ENCODE measurements around the gene SLC38A2.
A peak's percentile ranks its signal among the peaks of the same experiment; 100 is the strongest.

The SLC38A2 gene

DNA sequence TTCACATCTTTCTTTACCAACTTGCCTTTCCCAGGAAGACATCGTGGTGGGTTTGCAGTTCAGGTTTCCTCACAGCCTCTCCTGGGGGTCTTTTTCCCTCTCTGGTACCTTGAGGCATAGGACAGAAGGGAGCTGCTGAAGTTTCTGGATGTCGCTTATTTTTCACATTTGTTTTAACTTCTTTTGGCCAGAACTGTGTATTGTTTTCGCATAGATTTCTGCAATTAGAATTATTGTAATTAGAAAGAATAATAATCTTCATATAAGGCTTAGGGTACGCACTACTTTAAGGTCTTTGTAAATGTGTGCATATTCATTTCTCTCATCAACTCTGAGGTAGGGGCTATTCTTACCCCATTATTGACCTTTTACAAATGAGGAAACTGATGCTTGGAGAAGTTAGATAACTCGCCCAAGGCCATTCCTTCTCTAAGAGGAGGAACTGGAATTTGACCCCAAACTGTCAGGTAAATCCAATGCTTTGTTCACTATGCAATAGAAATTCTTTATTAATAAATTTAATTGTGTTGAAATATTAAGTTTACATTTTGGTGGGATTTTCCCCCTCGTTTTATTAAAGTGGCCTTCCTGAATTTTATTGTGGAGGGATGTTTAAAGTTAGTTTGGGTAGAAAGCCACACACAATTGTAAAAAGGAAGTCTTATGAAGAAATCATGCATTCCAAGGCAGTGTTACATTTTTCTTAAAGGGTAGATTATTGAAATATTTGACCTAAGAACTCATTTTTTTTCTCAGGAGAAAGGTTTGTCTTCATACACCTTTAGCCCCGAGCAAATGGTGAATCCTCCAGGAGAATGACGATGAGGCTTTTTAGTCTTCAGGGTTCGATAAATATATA, 12.1 kb upstream of the SLC38A2 start:
- no peak for TF ChIP-seq EZH2phosphoT487 (conservative IDR thresholded peaks at IDR 0.05; ENCODE audit: low read length)
- TF ChIP-seq, protein P1, sequence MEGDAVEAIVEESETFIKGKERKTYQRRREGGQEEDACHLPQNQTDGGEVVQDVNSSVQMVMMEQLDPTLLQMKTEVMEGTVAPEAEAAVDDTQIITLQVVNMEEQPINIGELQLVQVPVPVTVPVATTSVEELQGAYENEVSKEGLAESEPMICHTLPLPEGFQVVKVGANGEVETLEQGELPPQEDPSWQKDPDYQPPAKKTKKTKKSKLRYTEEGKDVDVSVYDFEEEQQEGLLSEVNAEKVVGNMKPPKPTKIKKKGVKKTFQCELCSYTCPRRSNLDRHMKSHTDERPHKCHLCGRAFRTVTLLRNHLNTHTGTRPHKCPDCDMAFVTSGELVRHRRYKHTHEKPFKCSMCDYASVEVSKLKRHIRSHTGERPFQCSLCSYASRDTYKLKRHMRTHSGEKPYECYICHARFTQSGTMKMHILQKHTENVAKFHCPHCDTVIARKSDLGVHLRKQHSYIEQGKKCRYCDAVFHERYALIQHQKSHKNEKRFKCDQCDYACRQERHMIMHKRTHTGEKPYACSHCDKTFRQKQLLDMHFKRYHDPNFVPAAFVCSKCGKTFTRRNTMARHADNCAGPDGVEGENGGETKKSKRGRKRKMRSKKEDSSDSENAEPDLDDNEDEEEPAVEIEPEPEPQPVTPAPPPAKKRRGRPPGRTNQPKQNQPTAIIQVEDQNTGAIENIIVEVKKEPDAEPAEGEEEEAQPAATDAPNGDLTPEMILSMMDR (IDR thresholded peaks at IDR 0.05; ENCODE audit: insufficient read depth, low read length, poor library complexity, severe bottlenecking) = no peak
- Histone ChIP-seq H3K36me3 (ENCODE audit: low read length) (no peaks in the 10 kb centered on the region), H3K79me2 (ENCODE audit: insufficient read depth, low read length) (no peaks in the 10 kb centered on the region), H3K9me2 (replicated peaks; ENCODE audit: insufficient read depth, low read length) (no peaks in the 10 kb centered on the region), H3K4me2 (ENCODE audit: low read depth, low read length, poor library complexity, severe bottlenecking) (peak overlapping the region; percentile 70), H3F3A (ENCODE audit: insufficient read depth) (peaks cover 38% of the 10 kb centered on the region), H3K4me3 (ENCODE audit: insufficient read depth, low read length, poor library complexity, severe bottlenecking) (no peak overlapping the region), H3K9ac (ENCODE audit: low read length) (no peak overlapping the region), H3K27me3 (ENCODE audit: low read length) (no peaks in the 10 kb centered on the region), H4K20me1 (ENCODE audit: low read depth, low read length) (no peaks in the 10 kb centered on the region), H3K9me3 (ENCODE audit: insufficient read depth, low read length) (no peaks in the 10 kb centered on the region), H2AFZ (ENCODE audit: low read depth, low read length, severe bottlenecking) (no peak overlapping the region), H3K27ac (ENCODE audit: low read depth, low read length) (no peak overlapping the region)

DNA sequence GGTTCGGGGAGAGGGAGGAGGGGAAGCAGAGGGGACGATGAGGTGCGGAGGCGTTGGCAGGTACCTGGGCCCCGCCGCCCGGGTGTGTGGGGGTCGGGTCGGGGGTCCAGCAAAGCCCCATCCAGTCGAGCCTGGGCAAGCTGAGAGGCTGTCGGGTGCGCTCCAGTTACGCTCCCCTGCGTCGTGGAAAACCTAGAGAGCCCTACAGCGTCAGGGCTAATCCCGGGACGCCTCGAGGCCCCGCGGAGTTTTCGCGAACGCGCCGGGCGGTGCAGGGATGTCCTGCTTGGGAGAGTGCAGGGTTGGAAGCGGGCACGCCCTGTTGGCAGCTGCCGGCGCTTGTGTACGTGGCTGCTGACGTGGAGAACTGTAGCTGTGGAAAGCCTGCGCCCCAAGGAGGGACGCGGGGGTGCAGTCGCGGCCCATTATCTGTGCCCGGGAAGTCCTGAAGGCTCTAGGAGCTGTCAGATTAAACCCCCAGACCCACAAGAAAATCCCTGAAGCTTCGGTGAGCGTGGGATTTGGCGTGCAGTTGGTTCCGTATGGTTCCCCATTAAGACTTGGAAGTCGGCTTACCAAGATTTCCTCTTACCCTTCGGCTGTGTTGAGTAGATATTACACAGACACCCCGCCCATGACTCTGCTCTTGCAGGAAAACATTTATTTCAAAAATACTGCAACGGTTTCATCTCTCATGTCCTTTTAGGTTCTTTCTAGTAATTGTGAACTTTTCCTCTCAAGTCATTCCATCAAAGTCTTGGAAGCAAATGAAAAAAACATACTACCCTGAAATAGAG, 11.3 kb upstream of the SLC38A2 start:
- no peaks in the 10 kb centered on the region for H4K20me1 ChIP-seq (ENCODE audit: low read depth, low read length)
- H2AFZ ChIP-seq (ENCODE audit: low read depth, low read length, severe bottlenecking) = peak overlapping the region; percentile 89
- no peaks in the 10 kb centered on the region for H3K9me2 ChIP-seq (replicated peaks; ENCODE audit: insufficient read depth, low read length)
- peaks cover 38% of the 10 kb centered on the region for H3F3A ChIP-seq (ENCODE audit: insufficient read depth)
- H3K9me3 ChIP-seq (ENCODE audit: insufficient read depth, low read length) = no peaks in the 10 kb centered on the region
- no peak overlapping the region for H3K27ac ChIP-seq (ENCODE audit: low read depth, low read length)
- no peaks in the 10 kb centered on the region for H3K36me3 ChIP-seq (ENCODE audit: low read length)
- H3K27me3 ChIP-seq (ENCODE audit: low read length) = no peaks in the 10 kb centered on the region
- H3K79me2 ChIP-seq (ENCODE audit: insufficient read depth, low read length) = no peaks in the 10 kb centered on the region
- peak overlapping the region; percentile 70 for H3K4me3 ChIP-seq (ENCODE audit: insufficient read depth, low read length, poor library complexity, severe bottlenecking)
- TF ChIP-seq EZH2phosphoT487 (conservative IDR thresholded peaks at IDR 0.05; ENCODE audit: low read length) = no peak
- TF ChIP-seq, protein P1 (IDR thresholded peaks at IDR 0.05; ENCODE audit: insufficient read depth, low read length, poor library complexity, severe bottlenecking) = no peak
- H3K4me2 ChIP-seq (ENCODE audit: low read depth, low read length, poor library complexity, severe bottlenecking) = peak overlapping the region; percentile 70
- peak overlapping the region; percentile 59 for H3K9ac ChIP-seq (ENCODE audit: low read length)

DNA sequence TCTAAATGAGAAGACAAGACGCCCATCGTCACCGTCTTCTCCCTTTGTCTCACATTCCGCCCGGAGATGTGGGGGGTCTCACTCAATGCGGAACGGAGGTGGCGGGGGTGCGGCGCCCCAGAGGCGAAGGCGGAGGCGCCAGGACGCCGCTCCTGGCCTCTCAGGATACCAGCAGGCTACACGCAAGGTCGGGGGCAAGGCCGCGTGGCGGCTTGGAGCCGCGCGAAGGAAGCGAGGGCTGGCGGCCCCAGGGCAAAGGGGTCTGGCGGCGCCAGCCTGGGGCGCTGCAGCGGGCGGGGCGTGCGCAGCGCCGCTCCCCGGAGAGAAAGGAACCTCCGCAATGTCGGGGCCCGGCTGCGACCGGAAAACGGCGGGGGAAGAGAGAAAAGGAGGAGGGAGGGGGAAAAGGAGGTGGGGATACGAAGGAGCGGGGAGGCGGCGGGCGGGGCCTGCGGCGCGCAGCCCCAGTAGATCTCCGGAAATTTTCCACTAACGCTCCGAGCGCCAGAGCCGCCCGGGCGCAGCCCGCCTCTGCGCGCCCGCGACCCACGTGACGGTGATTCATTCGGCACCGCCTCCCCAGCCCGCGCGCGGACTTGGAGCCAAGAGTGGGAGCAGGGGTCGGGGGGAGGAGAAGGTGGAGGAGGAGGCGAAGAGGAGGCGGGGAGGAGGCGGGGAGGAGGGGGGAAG, 10.5 kb upstream of the SLC38A2 start:
- Histone ChIP-seq H3F3A (ENCODE audit: insufficient read depth) (peaks cover 33% of the 10 kb centered on the region), H3K9ac (ENCODE audit: low read length) (peak overlapping the region; percentile 59), H2AFZ (ENCODE audit: low read depth, low read length, severe bottlenecking) (peak overlapping the region; percentile 89), H3K27ac (ENCODE audit: low read depth, low read length) (no peak overlapping the region), H3K79me2 (ENCODE audit: insufficient read depth, low read length) (no peaks in the 10 kb centered on the region), H3K9me2 (replicated peaks; ENCODE audit: insufficient read depth, low read length) (no peaks in the 10 kb centered on the region), H3K4me3 (ENCODE audit: insufficient read depth, low read length, poor library complexity, severe bottlenecking) (peak overlapping the region; percentile 70), H3K4me2 (ENCODE audit: low read depth, low read length, poor library complexity, severe bottlenecking) (peak overlapping the region; percentile 70), H4K20me1 (ENCODE audit: low read depth, low read length) (no peaks in the 10 kb centered on the region), H3K36me3 (ENCODE audit: low read length) (no peaks in the 10 kb centered on the region), H3K9me3 (ENCODE audit: insufficient read depth, low read length) (no peaks in the 10 kb centered on the region), H3K27me3 (ENCODE audit: low read length) (no peaks in the 10 kb centered on the region)
- TF ChIP-seq EZH2phosphoT487 (conservative IDR thresholded peaks at IDR 0.05; ENCODE audit: low read length) = no peak
- TF ChIP-seq, protein P1 (IDR thresholded peaks at IDR 0.05; ENCODE audit: insufficient read depth, low read length, poor library complexity, severe bottlenecking) = peak; percentile 20

Measured in SU-DHL-6 (cell line).